ENCODE data around the gene LRRC32. TPM values are rescaled to one million over a fixed set of nuclear protein-coding genes. Genes with fewer than 3 reads are reported as not detected.

Gene LRRC32
- total and polyA plus RNA-seq, 9 of the 15 experiments (the other 6 are each of a cell fraction or from before 2014, with no cell fraction given): 0.10 to 0.50 (median 0.19) TPM; not detected in 5

DNA sequence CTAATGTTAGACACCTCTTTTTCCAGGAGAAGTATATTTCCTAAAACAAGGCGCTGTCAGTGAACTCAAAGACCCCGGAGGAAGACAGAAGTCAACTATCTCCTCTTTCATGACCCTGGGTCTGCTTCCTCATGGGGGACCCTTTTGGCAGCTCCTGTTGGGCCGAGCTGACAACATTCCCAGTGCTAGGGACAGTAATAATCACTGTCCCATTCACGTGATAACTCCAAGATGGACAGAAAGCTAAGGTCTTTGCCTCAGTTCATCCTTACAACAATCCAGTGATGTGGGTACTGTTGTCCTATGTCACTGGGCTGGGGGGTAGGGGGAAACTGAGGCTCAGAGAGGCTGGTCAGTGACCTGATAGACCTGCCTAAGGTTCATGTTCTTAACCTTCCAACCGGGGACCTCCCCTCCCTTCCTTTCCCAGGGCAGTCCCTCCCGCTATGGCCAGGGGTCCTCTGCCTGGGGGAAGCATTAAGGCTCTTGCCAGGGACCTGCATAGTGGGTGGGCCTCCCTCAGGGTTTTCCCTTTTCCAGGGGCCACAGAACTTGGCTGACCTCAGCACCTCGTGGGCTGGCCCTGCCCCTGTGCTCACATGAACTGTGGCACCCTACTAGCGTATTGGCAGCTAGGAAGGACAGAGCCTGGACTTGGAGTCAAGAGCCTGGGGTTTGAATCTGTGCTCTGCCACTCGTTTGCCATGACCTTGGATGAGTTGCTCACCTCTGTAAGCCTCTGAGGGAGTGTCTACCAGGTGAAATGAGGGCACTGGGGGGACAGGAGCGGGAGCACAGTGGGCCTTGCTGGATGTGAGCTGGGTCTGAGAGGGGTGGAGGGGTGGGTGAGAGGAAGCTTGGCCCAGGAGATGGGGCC is 53.6 kb downstream of the LRRC32 start:
- BruUV-seq (replicated peaks): no TSS peak
- POLR2A ChIA-PET: interaction anchor here (0.6 kb wide), 2 partner anchors 182 to 1204 kb away, joined by 3 to 4 read pairs; no protein-coding TSS in a partner anchor
- ATAC-seq: no peak
- Histone ChIP-seq H3K27ac (ENCODE audit: extremely low read depth, low read depth, low read length) (no peak overlapping the region), H3K9ac (ENCODE audit: insufficient read depth in 1 of 2, low read depth in 2 of 2, low read length in 2 of 2) (no peak overlapping the region), H3K27me3 (ENCODE audit: control insufficient read depth in 2 of 2, insufficient read depth in 2 of 2, low read length in 2 of 2) (peaks cover 0 to 10% of the 10 kb centered on the region in 2 experiments; a peak in 2 of 5 replicates), H3K4me3 (no peak overlapping the region), H3K79me2 (ENCODE audit: control insufficient read depth, insufficient read depth, low read length) (no peaks in the 10 kb centered on the region), H2AFZ (ENCODE audit: low read depth, low read length) (no peak overlapping the region), H4K20me1 (replicated peaks; ENCODE audit: control insufficient read depth, insufficient read depth, low read length) (no peaks in the 10 kb centered on the region), H3K4me1 (replicated peaks in 1 of 2; ENCODE audit: control insufficient read depth in 2 of 2, insufficient read depth in 2 of 2, low read length in 2 of 2) (0 out of 5 replicates have a peak, but pooled peaks cover 0 to 3% of the 10 kb centered on the region in 2 experiments), H3K4me2 (ENCODE audit: insufficient read depth, low read length) (no peak overlapping the region), H3K9me3 (replicated peaks; ENCODE audit: control insufficient read depth, insufficient read depth, low read depth, low read length) (peaks cover 7% of the 10 kb centered on the region; the same call in 1 of the 2 replicates), H3K9me1 (ENCODE audit: control insufficient read depth, insufficient read depth, low read length) (no peaks in the 10 kb centered on the region), H3K36me3 (ENCODE audit: control insufficient read depth, insufficient read depth, low read length) (no peaks in the 10 kb centered on the region)
- CTCF ChIA-PET (ENCODE audit: low intra/inter-chr PET ratio): no interaction called here
- WGBS (ENCODE audit: insufficient coverage, low coverage, missing lambda C conversion rate): 5% methylated on average over 10 of the region's 10 CpGs
- in situ Hi-C loops (cut with MboI) (no loop called here), intact Hi-C loops (cut with micrococcal nuclease) (no loop called here)
- FAIRE-seq: no peak
- TF ChIP-seq ZFP36 (IDR thresholded peaks at IDR 0.05; ENCODE audit: low read depth, low read length, partially characterized antibody): no peak
- no peak for DNase-seq (ENCODE audit: extremely low read depth in 1 of 4, low spot score in 3 of 4)

DNA sequence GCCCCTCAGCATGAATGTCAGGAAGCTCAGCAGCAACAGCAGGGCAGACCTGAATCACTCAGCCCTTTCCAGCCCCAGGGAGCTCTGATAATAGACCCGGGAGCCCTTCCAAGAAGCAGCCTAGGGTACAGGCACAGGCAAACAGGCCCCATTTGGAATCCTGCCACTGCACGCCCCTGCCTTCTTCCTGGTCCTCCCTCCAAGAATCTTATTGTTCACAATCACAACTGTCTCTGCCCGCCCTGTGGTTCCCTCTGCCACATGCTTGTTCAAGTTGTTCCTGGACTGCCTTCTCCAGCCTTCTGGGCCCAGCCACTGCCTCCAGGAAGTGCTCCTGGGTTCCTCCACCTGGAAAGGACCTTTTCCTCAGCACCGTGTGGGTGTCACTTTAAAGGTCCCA is 54.6 kb downstream of the LRRC32 start:
- FAIRE-seq (no peak), DNase-seq (ENCODE audit: extremely low read depth in 1 of 4, low spot score in 3 of 4) (no peak), ATAC-seq (no peak)
- Histone ChIP-seq H2AFZ (ENCODE audit: low read depth, low read length) (no peak overlapping the region), H3K4me3 (no peak overlapping the region), H3K9me1 (ENCODE audit: control insufficient read depth, insufficient read depth, low read length) (no peaks in the 10 kb centered on the region), H3K4me2 (ENCODE audit: insufficient read depth, low read length) (no peak overlapping the region), H3K36me3 (ENCODE audit: control insufficient read depth, insufficient read depth, low read length) (no peaks in the 10 kb centered on the region), H3K9ac (ENCODE audit: insufficient read depth in 1 of 2, low read depth in 2 of 2, low read length in 2 of 2) (no peak overlapping the region), H4K20me1 (replicated peaks; ENCODE audit: control insufficient read depth, insufficient read depth, low read length) (no peaks in the 10 kb centered on the region), H3K27me3 (ENCODE audit: control insufficient read depth in 2 of 2, insufficient read depth in 2 of 2, low read length in 2 of 2) (peaks cover 0 to 10% of the 10 kb centered on the region in 2 experiments; a peak in 2 of 5 replicates), H3K4me1 (replicated peaks in 1 of 2; ENCODE audit: control insufficient read depth in 2 of 2, insufficient read depth in 2 of 2, low read length in 2 of 2) (0 out of 5 replicates have a peak, but pooled peaks cover 0 to 3% of the 10 kb centered on the region in 2 experiments), H3K9me3 (replicated peaks; ENCODE audit: control insufficient read depth, insufficient read depth, low read depth, low read length) (peaks cover 7% of the 10 kb centered on the region; the same call in 1 of the 2 replicates), H3K79me2 (ENCODE audit: control insufficient read depth, insufficient read depth, low read length) (no peaks in the 10 kb centered on the region), H3K27ac (ENCODE audit: extremely low read depth, low read depth, low read length) (no peak overlapping the region)
- in situ Hi-C loops (cut with MboI) (no loop called here), intact Hi-C loops (cut with micrococcal nuclease) (no loop called here)
- TF ChIP-seq ZFP36 (IDR thresholded peaks at IDR 0.05; ENCODE audit: low read depth, low read length, partially characterized antibody): peak; percentile 84
- TF ChIP-seq PHF8 (IDR thresholded peaks at IDR 0.05; ENCODE audit: borderline replicate concordance, low read length): no peak
- ChIA-PET CTCF (ENCODE audit: low intra/inter-chr PET ratio) (no interaction called here), POLR2A (no interaction called here)
- WGBS (ENCODE audit: insufficient coverage, low coverage, missing lambda C conversion rate): 8% methylated on average over 4 of the region's 4 CpGs
- no TSS peak for BruUV-seq (replicated peaks)
